ENCODE results near the gene HSD17B14. TPM values are rescaled to one million over a fixed set of nuclear protein-coding genes. Genes with fewer than 3 reads are reported as not detected.
A peak's percentile ranks its signal among the peaks of the same experiment; 100 is the strongest.
"Not testable (repeated sequence)": the region's sequence is repeated elsewhere in the genome, so short reads cannot be mapped to it uniquely, and the experiment has no call there.

HSD17B14 gene
- total and polyA plus RNA-seq, 9 donors = 1.9 to 8.3 (median 4.2) TPM

DNA sequence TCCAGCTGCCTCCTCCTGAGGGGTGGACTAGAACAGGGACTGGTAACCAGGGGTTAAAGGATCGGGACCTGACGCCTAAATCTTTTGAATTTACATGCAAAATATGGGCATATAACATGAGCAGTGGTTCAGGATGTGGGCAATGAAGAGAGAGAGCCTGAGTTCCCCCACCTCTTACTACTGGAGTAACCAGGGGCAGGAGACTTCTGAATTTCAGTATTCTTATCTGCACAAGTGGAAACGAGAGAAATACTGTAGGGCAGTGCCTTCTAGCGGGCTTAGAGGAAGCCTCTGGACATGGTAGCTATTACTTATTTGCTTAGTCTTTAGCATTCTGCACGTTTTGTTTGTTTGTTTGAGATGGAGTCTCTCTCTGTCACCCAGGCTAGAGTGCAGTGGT lies 51.8 kb downstream of the HSD17B14 start:
- WGBS (ENCODE audit: insufficient coverage) = 30% methylated on average over 3 of the region's 5 CpGs

DNA sequence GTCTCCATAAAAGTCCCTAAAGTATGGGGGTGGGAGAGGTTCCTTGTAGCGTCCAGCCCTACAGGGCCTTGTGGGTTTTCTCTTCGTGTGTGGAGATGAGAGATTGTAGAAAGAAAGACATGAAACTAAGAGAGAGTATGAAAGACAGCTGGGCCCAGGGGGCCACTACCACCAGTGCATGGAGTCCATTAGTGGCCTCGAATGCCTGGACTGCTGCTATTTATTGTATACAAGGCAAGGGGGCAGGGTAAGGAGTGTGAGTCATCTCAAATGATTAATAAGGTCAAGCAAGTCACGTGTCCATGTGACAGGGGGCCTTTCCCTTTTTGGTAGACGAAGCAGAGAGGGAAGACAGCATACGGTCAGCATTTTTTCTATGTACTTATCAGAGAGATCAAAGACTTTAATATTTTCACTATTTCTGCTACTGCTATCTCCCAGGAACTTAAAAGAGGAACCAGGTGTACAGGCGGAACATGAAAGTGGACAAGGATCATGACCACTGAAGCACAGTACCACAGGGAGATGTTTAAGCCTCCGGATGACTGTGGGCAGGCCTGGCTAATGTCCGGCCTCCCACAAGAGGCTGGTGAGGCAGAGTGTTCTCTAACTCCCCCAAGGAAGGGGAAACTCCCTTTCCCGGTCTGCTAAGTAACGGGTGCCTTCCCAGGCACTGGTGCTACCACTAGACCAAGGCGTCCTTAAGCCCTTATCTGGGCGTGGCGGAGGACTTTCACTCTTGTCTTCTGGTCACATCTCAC lies 55.5 kb downstream of the HSD17B14 start:
- Histone ChIP-seq H3K4me3 (ENCODE audit: low read length) (no peak overlapping the region), H3K27ac (ENCODE audit: low read length) (no peak overlapping the region), H3K4me1 (ENCODE audit: control insufficient read depth, insufficient read depth, low read length) (peaks cover 7% of the 10 kb centered on the region), H3K27me3 (ENCODE audit: control insufficient read depth, insufficient read depth, low read length) (no peaks in the 10 kb centered on the region), H3K9me3 (replicated peaks; ENCODE audit: control insufficient read depth, low read depth, low read length) (peaks cover 2% of the 10 kb centered on the region), H3K36me3 (ENCODE audit: control insufficient read depth, insufficient read depth, low read length) (no peaks in the 10 kb centered on the region)
- DNase-seq = no peak
- WGBS (ENCODE audit: insufficient coverage) = 52% methylated on average over 5 of the region's 14 CpGs

More for the DNA sequence above, 51.8 kb downstream of the HSD17B14 start:
- Histone ChIP-seq H3K4me1 (ENCODE audit: control insufficient read depth, insufficient read depth, low read length) (peaks cover 7% of the 10 kb centered on the region), H3K27ac (ENCODE audit: low read length) (no peak overlapping the region), H3K4me3 (ENCODE audit: low read length) (no peak overlapping the region), H3K9me3 (replicated peaks; ENCODE audit: control insufficient read depth, low read depth, low read length) (no peaks in the 10 kb centered on the region), H3K36me3 (ENCODE audit: control insufficient read depth, insufficient read depth, low read length) (no peaks in the 10 kb centered on the region), H3K27me3 (ENCODE audit: control insufficient read depth, insufficient read depth, low read length) (no peaks in the 10 kb centered on the region)
- DNase-seq = no peak

DNA sequence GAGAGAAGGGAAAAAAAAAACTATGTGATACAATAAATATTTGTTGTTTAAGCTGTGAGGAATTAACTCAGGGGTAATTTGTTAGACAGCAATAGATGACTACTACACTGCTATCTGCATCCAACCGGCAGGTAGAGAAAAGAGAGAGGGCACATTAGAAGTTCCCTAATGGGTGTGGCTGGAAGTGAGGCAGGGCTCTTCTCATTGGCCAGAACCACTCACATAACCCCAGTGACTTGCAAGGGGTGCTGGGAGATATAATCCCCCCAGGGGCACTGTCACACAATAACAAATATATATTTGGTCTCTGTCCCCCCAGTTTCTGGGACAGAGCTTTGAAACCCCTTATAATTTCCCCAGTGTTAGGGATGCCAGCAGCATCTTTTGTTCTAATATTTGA lies 56.7 kb downstream of the HSD17B14 start:
- H3K36me3 ChIP-seq (ENCODE audit: control insufficient read depth, insufficient read depth, low read length) = no peaks in the 10 kb centered on the region
- H3K4me1 ChIP-seq (ENCODE audit: control insufficient read depth, insufficient read depth, low read length) = peaks cover 7% of the 10 kb centered on the region
- no CpG with 5 or more reads among the region's 1 CpG for WGBS (ENCODE audit: insufficient coverage)
- peaks cover 2% of the 10 kb centered on the region for H3K9me3 ChIP-seq (replicated peaks; ENCODE audit: control insufficient read depth, low read depth, low read length)
- H3K4me3 ChIP-seq (ENCODE audit: low read length) = no peak overlapping the region
- H3K27me3 ChIP-seq (ENCODE audit: control insufficient read depth, insufficient read depth, low read length) = no peaks in the 10 kb centered on the region
- no peak for DNase-seq
- H3K27ac ChIP-seq (ENCODE audit: low read length) = no peak overlapping the region

- no peaks in the 10 kb centered on the region for H3K36me3 ChIP-seq (ENCODE audit: control insufficient read depth, insufficient read depth, low read length)
- peaks cover 2% of the 10 kb centered on the region for H3K9me3 ChIP-seq (replicated peaks; ENCODE audit: control insufficient read depth, low read depth, low read length)
- peaks cover 6% of the 10 kb centered on the region for H3K4me1 ChIP-seq (ENCODE audit: control insufficient read depth, insufficient read depth, low read length)
- DNase-seq = no peak
- no peak overlapping the region for H3K27ac ChIP-seq (ENCODE audit: low read length)
- H3K4me3 ChIP-seq (ENCODE audit: low read length) = no peak overlapping the region
- WGBS (ENCODE audit: insufficient coverage) = 87% methylated on average over 6 of the region's 12 CpGs
- H3K27me3 ChIP-seq (ENCODE audit: control insufficient read depth, insufficient read depth, low read length) = no peaks in the 10 kb centered on the region
These were observed 58.6 kb downstream of the HSD17B14 start for GRCh38 chr19:48777720-48778119.

GRCh38 chr19:48777139-48777538 lies 59.2 kb downstream of the HSD17B14 start:
- Histone ChIP-seq H3K36me3 (ENCODE audit: control insufficient read depth, insufficient read depth, low read length) (no peaks in the 10 kb centered on the region), H3K4me3 (ENCODE audit: low read length) (no peak overlapping the region), H3K27ac (ENCODE audit: low read length) (no peak overlapping the region), H3K9me3 (replicated peaks; ENCODE audit: control insufficient read depth, low read depth, low read length) (peaks cover 2% of the 10 kb centered on the region), H3K4me1 (ENCODE audit: control insufficient read depth, insufficient read depth, low read length) (no peaks in the 10 kb centered on the region), H3K27me3 (ENCODE audit: control insufficient read depth, insufficient read depth, low read length) (no peaks in the 10 kb centered on the region)
- no peak for DNase-seq
- WGBS (ENCODE audit: insufficient coverage) = no CpG with 5 or more reads among the region's 5 CpGs

DNA sequence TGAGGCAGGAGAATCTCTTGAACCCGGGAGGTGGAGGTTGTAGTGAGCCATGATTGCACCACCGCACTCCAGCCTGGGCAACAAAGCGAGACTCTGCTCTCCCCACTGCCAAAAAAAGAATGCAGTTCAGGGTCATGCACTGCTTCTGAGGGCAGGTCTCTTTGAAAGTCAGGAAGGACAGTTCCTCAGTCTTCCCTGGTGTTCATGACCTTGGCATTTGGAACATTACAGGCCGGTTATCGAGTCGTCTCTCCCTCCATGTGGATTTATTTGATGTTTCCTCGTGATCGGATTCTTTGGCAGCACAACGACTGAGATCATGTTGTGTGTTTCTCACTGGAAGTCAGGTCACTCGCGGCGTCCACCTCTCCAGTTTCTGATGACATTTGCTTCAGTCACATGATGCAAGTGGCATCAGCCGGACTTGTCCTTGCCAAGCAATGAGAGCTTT lies 63.8 kb downstream of the HSD17B14 start:
- no peaks in the 10 kb centered on the region for H3K36me3 ChIP-seq (ENCODE audit: control insufficient read depth, insufficient read depth, low read length)
- WGBS (ENCODE audit: insufficient coverage) = 49% methylated on average over 4 of the region's 13 CpGs
- H3K9me3 ChIP-seq (replicated peaks; ENCODE audit: control insufficient read depth, low read depth, low read length) = no peaks in the 10 kb centered on the region
- peaks cover 5% of the 10 kb centered on the region for H3K4me1 ChIP-seq (ENCODE audit: control insufficient read depth, insufficient read depth, low read length)
- H3K4me3 ChIP-seq (ENCODE audit: low read length) = no peak overlapping the region
- DNase-seq = peak; percentile 54
- H3K27me3 ChIP-seq (ENCODE audit: control insufficient read depth, insufficient read depth, low read length) = peaks cover 9% of the 10 kb centered on the region
- no peak overlapping the region for H3K27ac ChIP-seq (ENCODE audit: low read length)

DNA sequence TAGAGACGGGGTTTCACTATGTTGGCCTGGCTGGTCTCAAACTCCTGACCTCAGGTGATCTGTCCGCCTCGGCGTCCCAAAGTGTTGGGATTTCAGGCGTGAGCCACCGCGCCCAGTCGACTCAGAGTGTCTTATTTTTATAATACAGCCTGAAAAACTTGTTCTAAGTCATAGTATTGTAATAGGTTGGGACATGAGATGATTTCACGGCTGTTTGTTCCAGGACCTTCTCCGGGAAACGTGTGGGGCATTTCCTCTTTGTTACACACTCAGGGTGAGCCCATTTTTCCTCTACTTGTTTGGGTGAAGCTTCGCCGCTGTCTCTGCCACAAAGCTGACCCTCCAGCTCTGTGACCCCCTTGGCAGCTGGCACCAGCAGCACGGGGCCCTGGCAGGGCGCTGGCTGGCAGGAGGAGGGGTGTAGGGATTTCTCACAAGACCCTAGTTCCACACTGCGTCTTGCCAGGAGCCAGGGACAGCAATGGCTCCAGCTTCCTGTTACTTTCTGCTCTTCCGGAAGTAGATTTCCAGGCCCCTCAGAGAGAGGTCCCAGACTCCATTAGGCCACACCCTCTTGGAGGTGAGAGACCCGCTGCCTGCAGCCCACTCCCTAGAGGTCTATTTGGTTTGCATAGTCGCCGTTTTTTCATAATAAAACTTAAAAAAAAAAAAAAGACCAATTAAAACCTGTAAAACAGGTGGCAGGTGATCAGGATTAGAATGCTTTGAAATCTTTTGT lies 65.4 kb downstream of the HSD17B14 start:
- peaks cover 9% of the 10 kb centered on the region for H3K27me3 ChIP-seq (ENCODE audit: control insufficient read depth, insufficient read depth, low read length)
- no peak overlapping the region for H3K4me3 ChIP-seq (ENCODE audit: low read length)
- no peak overlapping the region for H3K27ac ChIP-seq (ENCODE audit: low read length)
- no peaks in the 10 kb centered on the region for H3K9me3 ChIP-seq (replicated peaks; ENCODE audit: control insufficient read depth, low read depth, low read length)
- no peak for DNase-seq
- peaks cover 5% of the 10 kb centered on the region for H3K4me1 ChIP-seq (ENCODE audit: control insufficient read depth, insufficient read depth, low read length)
- WGBS (ENCODE audit: insufficient coverage) = 69% methylated on average over 8 of the region's 20 CpGs
- H3K36me3 ChIP-seq (ENCODE audit: control insufficient read depth, insufficient read depth, low read length) = no peaks in the 10 kb centered on the region

DNA sequence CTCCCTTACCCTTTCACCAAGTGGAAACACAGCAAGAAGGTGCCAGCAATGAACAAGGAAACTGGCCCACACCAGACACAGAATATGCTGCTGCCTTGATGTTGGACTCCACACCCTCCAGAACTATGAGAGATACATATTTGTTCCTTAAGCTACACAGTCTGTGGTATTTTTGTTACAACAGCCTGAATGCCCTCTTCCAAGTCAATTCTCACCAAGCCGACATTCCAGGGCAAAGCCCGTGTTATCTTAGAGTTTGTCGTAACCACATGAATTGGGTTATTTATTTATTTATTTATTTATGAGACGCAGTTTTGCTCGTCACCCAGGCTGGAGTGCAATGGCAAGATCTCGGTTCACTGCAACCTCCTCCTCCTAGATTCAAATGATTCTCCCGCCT lies 66.0 kb downstream of the HSD17B14 start:
- no CpG with 5 or more reads among the region's 7 CpGs for WGBS (ENCODE audit: insufficient coverage)

DNA sequence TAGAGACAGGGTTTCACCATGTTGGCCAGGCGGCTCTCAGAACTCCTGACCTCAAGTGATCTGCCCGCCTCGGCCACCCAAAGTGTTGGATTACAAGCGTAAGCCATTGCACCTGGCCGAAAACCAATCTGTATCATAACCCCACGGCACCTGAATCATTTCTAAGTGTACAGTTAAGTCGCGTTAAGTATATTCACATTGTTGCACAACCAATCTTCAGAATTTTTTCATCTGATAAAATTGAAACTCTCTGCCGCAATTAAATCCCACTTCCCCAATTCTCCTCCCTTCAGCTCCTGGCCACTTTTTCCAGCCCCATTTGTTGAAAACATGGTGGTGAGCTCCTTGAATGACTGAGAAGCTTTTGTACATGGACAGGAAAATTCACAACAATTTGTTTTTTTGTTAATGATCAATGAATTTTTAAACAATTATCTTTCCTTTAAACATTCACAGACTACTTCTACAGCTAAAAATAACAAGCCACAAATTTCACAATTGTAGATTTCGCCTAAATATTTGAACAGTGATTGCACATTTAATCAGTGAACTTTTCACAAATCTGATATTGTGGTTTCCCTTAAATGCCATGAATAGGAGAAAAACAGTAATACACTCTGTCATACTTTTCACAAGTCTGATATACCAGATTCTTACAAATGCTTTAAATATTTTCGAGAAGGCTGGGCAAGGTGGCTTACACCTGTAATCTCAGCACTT lies 67.1 kb downstream of the HSD17B14 start:
- Histone ChIP-seq H3K4me1 (ENCODE audit: control insufficient read depth, insufficient read depth, low read length) (peaks cover 5% of the 10 kb centered on the region), H3K36me3 (ENCODE audit: control insufficient read depth, insufficient read depth, low read length) (no peaks in the 10 kb centered on the region), H3K27ac (ENCODE audit: low read length) (no peak overlapping the region), H3K9me3 (replicated peaks; ENCODE audit: control insufficient read depth, low read depth, low read length) (no peaks in the 10 kb centered on the region), H3K4me3 (ENCODE audit: low read length) (no peak overlapping the region), H3K27me3 (ENCODE audit: control insufficient read depth, insufficient read depth, low read length) (peaks cover 16% of the 10 kb centered on the region)
- 61% methylated on average over 9 of the region's 11 CpGs for WGBS (ENCODE audit: insufficient coverage)
- no peak for DNase-seq

More for the DNA sequence above, 66.0 kb downstream of the HSD17B14 start:
- Histone ChIP-seq H3K27ac (ENCODE audit: low read length) (no peak overlapping the region), H3K36me3 (ENCODE audit: control insufficient read depth, insufficient read depth, low read length) (no peaks in the 10 kb centered on the region), H3K27me3 (ENCODE audit: control insufficient read depth, insufficient read depth, low read length) (peaks cover 14% of the 10 kb centered on the region), H3K4me1 (ENCODE audit: control insufficient read depth, insufficient read depth, low read length) (peaks cover 5% of the 10 kb centered on the region), H3K4me3 (ENCODE audit: low read length) (no peak overlapping the region), H3K9me3 (replicated peaks; ENCODE audit: control insufficient read depth, low read depth, low read length) (no peaks in the 10 kb centered on the region)
- no peak for DNase-seq

- not testable (repeated sequence) for H3K9me3 ChIP-seq (replicated peaks; ENCODE audit: control insufficient read depth, low read depth, low read length); H3K36me3 ChIP-seq (ENCODE audit: control insufficient read depth, insufficient read depth, low read length); H3K4me1 ChIP-seq (ENCODE audit: control insufficient read depth, insufficient read depth, low read length); H3K27ac ChIP-seq (ENCODE audit: low read length); H3K4me3 ChIP-seq (ENCODE audit: low read length); DNase-seq
- 14% methylated on average over 1 of the region's 6 CpGs for WGBS (ENCODE audit: insufficient coverage)
- H3K27me3 ChIP-seq (ENCODE audit: control insufficient read depth, insufficient read depth, low read length) = peaks cover 21% of the 10 kb centered on the region
These were observed 68.0 kb downstream of the HSD17B14 start for GRCh38 chr19:48768171-48768753.

Measured in muscle of leg (tissue), 11 donors.